Measurements from ENCODE around the gene ACTA1. TPM values are rescaled to one million over a fixed set of nuclear protein-coding genes. Genes with fewer than 3 reads are reported as not detected.

Gene ACTA1
- total and polyA plus RNA-seq, 2 donors (not counting 1 experiment from before 2014, with no cell fraction given) = 0.21 TPM; not detected in 1

DNA sequence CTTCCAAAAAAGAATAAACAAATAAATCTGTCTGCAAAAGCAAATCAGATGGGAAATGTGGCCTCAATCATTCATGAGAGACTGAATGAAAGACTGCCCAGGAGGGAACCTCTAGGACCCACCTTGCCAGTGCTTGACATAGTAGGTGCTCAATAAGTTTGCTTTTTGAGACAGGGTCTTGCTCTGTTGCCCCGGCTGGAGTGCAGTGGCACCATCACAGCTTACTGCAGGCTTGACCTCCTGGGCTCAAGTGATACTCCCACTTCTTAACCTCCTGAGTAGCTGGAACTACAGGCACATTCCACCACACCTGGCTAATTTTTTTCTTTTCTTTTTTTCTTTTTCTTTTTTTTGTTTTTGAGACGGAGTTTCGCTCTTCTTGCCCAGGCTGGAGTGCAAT lies 50.7 kb downstream of the ACTA1 start:
- Histone ChIP-seq H3K9me3 (ENCODE audit: control extremely low read depth in 1 of 3, control insufficient read depth in 2 of 3, insufficient read depth in 1 of 3, low read length in 2 of 3) (peaks cover 0 to 3% (median 0%) of the 10 kb centered on the region in 3 donors), H2AFZ (ENCODE audit: insufficient read depth, low read depth, low read length, poor library complexity, severe bottlenecking) (no peak overlapping the region), H3K4me3 (ENCODE audit: control extremely low read depth in 1 of 5, extremely low read depth in 1 of 5, insufficient read depth in 1 of 5, low read depth in 2 of 5, low read length in 4 of 5) (no peak overlapping the region), H3K9ac (ENCODE audit: low read length) (no peak overlapping the region), H3K27me3 (replicated peaks in 1 of 4; ENCODE audit: control extremely low read depth in 1 of 4, control insufficient read depth in 3 of 4, insufficient read depth in 4 of 4, low read length in 3 of 4) (peaks cover 0 to 4% (median 0%) of the 10 kb centered on the region in 4 experiments), H3K36me3 (replicated peaks in 1 of 2; ENCODE audit: control extremely low read depth in 1 of 2, control insufficient read depth in 1 of 2, extremely low read depth in 1 of 2, insufficient read depth in 2 of 2, low read length in 1 of 2) (no peaks in the 10 kb centered on the region), H3K4me1 (ENCODE audit: control insufficient read depth in 2 of 2, insufficient read depth in 2 of 2, low read length in 2 of 2) (no peaks in the 10 kb centered on the region), H3K79me2 (ENCODE audit: control insufficient read depth, insufficient read depth, low read length) (no peaks in the 10 kb centered on the region), H4K20me1 (ENCODE audit: control insufficient read depth, insufficient read depth, low read length, poor library complexity, severe bottlenecking) (no peaks in the 10 kb centered on the region), H3K4me2 (replicated peaks; ENCODE audit: low read depth, low read length, poor library complexity, severe bottlenecking) (no peak overlapping the region), H3K27ac (ENCODE audit: low read length in 2 of 2) (no peak overlapping the region)
- DNase-seq (no peak), ATAC-seq (ENCODE audit: low read depth) (no peak)
- Mint-ChIP-seq H3K4me3 (no peak overlapping the region), H3K27me3 (peaks cover 36% of the 10 kb centered on the region), H3K9me3 (ENCODE audit: insufficient read depth) (no peaks in the 10 kb centered on the region), H3K4me1 (no peaks in the 10 kb centered on the region), H3K27ac (no peak overlapping the region)
- CTCF ChIA-PET = no interaction called here
- TF ChIP-seq CTCF (IDR thresholded peaks at IDR 0.05) = no peak
- TF ChIP-seq EZH2 (IDR thresholded peaks at IDR 0.05; ENCODE audit: borderline replicate concordance, insufficient read depth, low read depth, low read length, poor library complexity, severe bottlenecking) = no peak
- POLR2A ChIA-PET = no interaction called here
- intact Hi-C loops (cut with micrococcal nuclease) = no loop called here
- 90% methylated on average over 2 of the region's 3 CpGs for WGBS (ENCODE audit: insufficient coverage)

Small RNA genes lying within 50 kb of the gene (small RNA-seq; reads per million reads assigned to genes)
- gene RN7SKP276 (ENCODE audit: insufficient read length, low read depth, low replicate concordance) (not detected), gene RNU6-180P (ENCODE audit: insufficient read length, low read depth, low replicate concordance) (not detected)

Other genes starting within 250 kb of the ACTA1 start
- gene RAB4A, start 163.0 kb downstream of the ACTA1 start, total RNA-seq = 46.0 and 49.7 TPM in 2 replicates
- gene RAB4A, start 163.0 kb downstream of the ACTA1 start, polyA plus RNA-seq = 14.7 and 22.0 TPM in 2 replicates
- gene CCSAP, start 91.0 kb downstream of the ACTA1 start, total RNA-seq = 15.8 and 17.4 TPM in 2 replicates
- gene CCSAP, start 91.0 kb downstream of the ACTA1 start, polyA plus RNA-seq = 3.3 and 7.7 TPM in 2 replicates
- 49.7 and 50.5 TPM in 2 replicates for gene NUP133, start 74.2 kb upstream of the ACTA1 start, total RNA-seq
- 10.5 and 18.0 TPM in 2 replicates for gene NUP133, start 74.2 kb upstream of the ACTA1 start, polyA plus RNA-seq
- gene ABCB10, start 124.6 kb upstream of the ACTA1 start, total RNA-seq = 17.0 and 18.6 TPM in 2 replicates
- gene ABCB10, start 124.6 kb upstream of the ACTA1 start, polyA plus RNA-seq = 6.5 and 9.8 TPM in 2 replicates
- 21.2 and 24.0 TPM in 2 replicates for gene TAF5L, start 192.0 kb upstream of the ACTA1 start, total RNA-seq
- 15.7 and 23.4 TPM in 2 replicates for gene TAF5L, start 192.0 kb upstream of the ACTA1 start, polyA plus RNA-seq
- 9.6 and 11.2 TPM in 2 replicates for gene URB2, start 192.2 kb upstream of the ACTA1 start, total RNA-seq
- gene URB2, start 192.2 kb upstream of the ACTA1 start, polyA plus RNA-seq = 5.4 and 6.5 TPM in 2 replicates

Data from B cell (primary cell).